NCI-H82 treated with DMSO at 0.1 percent for 48 hours (cell line): ENCODE results near the gene NFE2.

ENCODE experiments used
- DNase-seq: peaks from one replicate; lab custom pipeline; 2025; ENCODE audit not compliant: unreplicated experiment; lab: John Stamatoyannopoulos, UW

The NFE2 gene

DNA sequence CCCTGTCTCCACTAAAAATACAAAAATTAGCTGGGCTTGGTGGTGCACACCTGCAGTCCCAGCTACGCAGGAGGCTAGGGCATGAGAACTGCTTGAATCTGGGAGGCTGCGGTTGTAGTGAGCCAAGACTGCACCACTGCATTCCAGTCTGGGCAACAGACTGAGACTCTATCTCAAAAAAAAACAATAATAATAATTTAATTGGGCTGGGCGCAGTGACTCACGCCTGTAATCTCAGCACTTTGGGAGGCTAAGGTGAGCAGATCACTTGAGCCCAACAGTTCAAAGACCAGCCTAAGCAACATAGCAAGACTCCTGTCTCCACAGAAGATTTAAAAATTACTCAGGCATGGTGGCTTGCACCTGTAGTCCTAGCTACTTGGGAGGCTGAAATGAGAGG lies 47.6 kb downstream of the NFE2 start:
- DNase-seq, result no peak

- no peak for DNase-seq
Measured at GRCh38 chr12:54251667-54252284, 49.0 kb downstream of the NFE2 start.

DNA sequence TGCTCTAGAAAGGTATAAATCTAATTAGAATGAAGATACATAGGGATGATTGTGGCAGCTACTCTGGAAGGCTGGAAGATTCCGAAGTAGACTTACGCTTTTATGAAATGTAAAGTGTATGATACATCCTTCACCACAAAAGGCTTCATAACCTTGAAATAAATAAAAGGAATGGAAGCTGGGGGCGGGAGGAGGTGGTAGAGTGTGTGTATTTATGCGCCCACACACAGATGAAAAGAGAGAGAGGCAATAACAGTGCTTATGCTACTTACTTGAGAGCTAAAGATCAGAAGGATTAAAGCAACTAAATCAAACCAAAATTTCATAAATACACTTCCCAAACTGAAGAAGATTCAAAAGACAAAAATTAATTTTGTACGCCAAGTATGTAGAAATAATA lies 51.3 kb downstream of the NFE2 start:
- no peak for DNase-seq

- no peak for DNase-seq
Measured at GRCh38 chr12:54246011-54246641, 54.7 kb downstream of the NFE2 start.
